MM.1S (cell line): ENCODE data around the gene CRTAP.
"Not testable (repeated sequence)": the region's sequence is repeated elsewhere in the genome, so short reads cannot be mapped to it uniquely, and the experiment has no call there.

ENCODE experiments used
- DNase-seq: peaks from one replicate; pipeline ENCODE4 v3.0.0-alpha.2; 2015
- H2AFZ ChIP-seq: fragments of 300-600 bp; sonication (generic); 2 replicates; pipeline ENCODE4 v1.6.0; 2016; ENCODE audit warnings: antibody characterized with exemption, low read length
- H3F3A ChIP-seq: fragments of 300-600 bp; sonication (generic); 2 replicates; pipeline ENCODE4 v1.6.1; 2016; ENCODE audit warnings: mild to moderate bottlenecking, antibody characterized with exemption, low read length, moderate library complexity, mixed read lengths; ENCODE audit not compliant: insufficient read depth
- H3K27ac ChIP-seq: fragments of 300-600 bp; sonication (generic); 2 replicates; pipeline ENCODE4 v1.5.1; 2016; ENCODE audit warnings: mild to moderate bottlenecking, low read length
- H3K27me3 ChIP-seq: fragments of 300-600 bp; sonication (generic); replicated peaks from 2 replicates; pipeline ENCODE4 v1.6.0; 2016; ENCODE audit warnings: low read length; ENCODE audit not compliant: insufficient read depth
- H3K36me3 ChIP-seq: fragments of 300-600 bp; sonication (generic); replicated peaks from 2 replicates; pipeline ENCODE4 v1.6.1; 2016; ENCODE audit warnings: mild to moderate bottlenecking, low read length, mixed read lengths; ENCODE audit not compliant: insufficient read depth
- H3K4me1 ChIP-seq: fragments of 300-600 bp; sonication (generic); 2 replicates; pipeline ENCODE4 v1.6.1; 2016; ENCODE audit warnings: low read length, mixed read lengths
- H3K4me2 ChIP-seq: fragments of 300-600 bp; sonication (generic); 2 replicates; pipeline ENCODE4 v1.6.0; 2016; ENCODE audit warnings: low read depth, low read length
- H3K4me3 ChIP-seq: fragments of 300-600 bp; sonication (generic); 2 replicates; pipeline ENCODE4 v1.5.1; 2016; ENCODE audit warnings: low read length, mixed read lengths
- H3K79me2 ChIP-seq: fragments of 300-600 bp; sonication (generic); 2 replicates; pipeline ENCODE4 v1.6.1; 2016; ENCODE audit warnings: mixed run types, low read length, mixed read lengths
- H3K9ac ChIP-seq: fragments of 300-600 bp; sonication (generic); 2 replicates; pipeline ENCODE4 v1.6.1; 2016; ENCODE audit warnings: low read length, mixed read lengths
- H3K9me2 ChIP-seq: fragments of 300-600 bp; sonication (generic); replicated peaks from 2 replicates; pipeline ENCODE4 v1.6.1; 2016; ENCODE audit warnings: mild to moderate bottlenecking, low read length, mixed read lengths; ENCODE audit not compliant: insufficient read depth
- H3K9me3 ChIP-seq: fragments of 300-600 bp; sonication (generic); replicated peaks from 2 replicates; pipeline ENCODE4 v1.6.1; 2016; ENCODE audit warnings: mild to moderate bottlenecking, low read length, mixed read lengths; ENCODE audit not compliant: insufficient read depth
- H4K20me1 ChIP-seq: fragments of 300-600 bp; sonication (generic); 2 replicates; pipeline ENCODE4 v1.6.1; 2016; ENCODE audit warnings: mild to moderate bottlenecking, low read length, moderate library complexity, mixed read lengths; ENCODE audit not compliant: insufficient read depth
- EZH2 ChIP-seq: fragments of 300-600 bp; sonication (generic); optimal IDR thresholded peaks from 2 replicates; pipeline ENCODE3; 2017; ENCODE audit warnings: low read depth, mild to moderate bottlenecking, antibody characterized with exemption, low read length, mixed read lengths
- EZH2phosphoT487 ChIP-seq: fragments of 300-600 bp; sonication (generic); IDR thresholded peaks from 2 replicates; pipeline ENCODE4 v1.6.1; 2018; ENCODE audit warnings: antibody characterized with exemption, low read length
- TF ChIP-seq, protein P1 (sequence below): fragments of 300-600 bp; sonication (generic); IDR thresholded peaks from 2 replicates; pipeline ENCODE4 v1.5.1; 2016; ENCODE audit warnings: antibody characterized with exemption, low read length, mixed read lengths

The CRTAP gene

GRCh38 chr3:33134026-33134625 is 20.3 kb downstream of the CRTAP start:
- Histone ChIP-seq H3K36me3 (0 out of 2 replicates have a peak, but pooled peaks cover 3% of the 10 kb centered on the region), H3K27ac (peak overlapping the region; percentile 47; the same call in 1 of the 2 replicates), H3K4me3 (peak overlapping the region; percentile 6; the same call in 1 of the 2 replicates), H3K79me2 (no peaks in the 10 kb centered on the region), H2AFZ (peak overlapping the region; percentile 73), H3K4me1 (peaks cover 25% of the 10 kb centered on the region), H3K9me2 (no peaks in the 10 kb centered on the region), H3K4me2 (peak overlapping the region; percentile 57), H4K20me1 (no peaks in the 10 kb centered on the region), H3K9me3 (no peaks in the 10 kb centered on the region), H3K9ac (peak overlapping the region; percentile 23; the same call in 1 of the 2 replicates), H3K27me3 (no peaks in the 10 kb centered on the region), H3F3A (peaks cover 14% of the 10 kb centered on the region)
- TF ChIP-seq EZH2 (no peak), EZH2phosphoT487 (no peak)
- TF ChIP-seq, protein P1, sequence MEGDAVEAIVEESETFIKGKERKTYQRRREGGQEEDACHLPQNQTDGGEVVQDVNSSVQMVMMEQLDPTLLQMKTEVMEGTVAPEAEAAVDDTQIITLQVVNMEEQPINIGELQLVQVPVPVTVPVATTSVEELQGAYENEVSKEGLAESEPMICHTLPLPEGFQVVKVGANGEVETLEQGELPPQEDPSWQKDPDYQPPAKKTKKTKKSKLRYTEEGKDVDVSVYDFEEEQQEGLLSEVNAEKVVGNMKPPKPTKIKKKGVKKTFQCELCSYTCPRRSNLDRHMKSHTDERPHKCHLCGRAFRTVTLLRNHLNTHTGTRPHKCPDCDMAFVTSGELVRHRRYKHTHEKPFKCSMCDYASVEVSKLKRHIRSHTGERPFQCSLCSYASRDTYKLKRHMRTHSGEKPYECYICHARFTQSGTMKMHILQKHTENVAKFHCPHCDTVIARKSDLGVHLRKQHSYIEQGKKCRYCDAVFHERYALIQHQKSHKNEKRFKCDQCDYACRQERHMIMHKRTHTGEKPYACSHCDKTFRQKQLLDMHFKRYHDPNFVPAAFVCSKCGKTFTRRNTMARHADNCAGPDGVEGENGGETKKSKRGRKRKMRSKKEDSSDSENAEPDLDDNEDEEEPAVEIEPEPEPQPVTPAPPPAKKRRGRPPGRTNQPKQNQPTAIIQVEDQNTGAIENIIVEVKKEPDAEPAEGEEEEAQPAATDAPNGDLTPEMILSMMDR = no peak
- DNase-seq = peak; percentile 56

GRCh38 chr3:33137691-33138090 is 23.9 kb downstream of the CRTAP start:
- Histone ChIP-seq H2AFZ (no peak overlapping the region), H3K4me1 (peaks cover 29% of the 10 kb centered on the region), H3K4me2 (no peak overlapping the region), H3K36me3 (0 out of 2 replicates have a peak, but pooled peaks cover 3% of the 10 kb centered on the region), H3K9me2 (no peaks in the 10 kb centered on the region), H3K27ac (no peak overlapping the region), H3K9ac (no peak overlapping the region), H3K4me3 (no peak overlapping the region), H3K79me2 (no peaks in the 10 kb centered on the region), H3K27me3 (no peaks in the 10 kb centered on the region), H3F3A (peaks cover 14% of the 10 kb centered on the region), H4K20me1 (no peaks in the 10 kb centered on the region), H3K9me3 (no peaks in the 10 kb centered on the region)
- TF ChIP-seq, protein P1 = no peak
- TF ChIP-seq EZH2phosphoT487 = no peak
- TF ChIP-seq EZH2 = no peak
- no peak for DNase-seq

GRCh38 chr3:33139006-33139623 is 25.3 kb downstream of the CRTAP start:
- not testable (repeated sequence) for H4K20me1 ChIP-seq, H3K9me2 ChIP-seq, H3K36me3 ChIP-seq, H3K9me3 ChIP-seq, H3K79me2 ChIP-seq, H3F3A ChIP-seq, H3K27me3 ChIP-seq
- H3K4me3 ChIP-seq = peak overlapping the region; percentile 46
- H3K9ac ChIP-seq = peak overlapping the region; percentile 38; the same call in 1 of the 2 replicates
- H3K4me2 ChIP-seq = peak overlapping the region; percentile 77; the same call in 1 of the 2 replicates
- peak overlapping the region; percentile 80 for H3K27ac ChIP-seq
- DNase-seq = peak; percentile 68
- peak overlapping the region; percentile 41 for H2AFZ ChIP-seq
- peaks cover 22% of the 10 kb centered on the region for H3K4me1 ChIP-seq

GRCh38 chr3:33139996-33140395 is 26.2 kb downstream of the CRTAP start:
- Histone ChIP-seq H3K9me2 (no peaks in the 10 kb centered on the region), H3K36me3 (no peaks in the 10 kb centered on the region), H3K4me3 (no peak overlapping the region), H2AFZ (no peak overlapping the region), H3K9ac (no peak overlapping the region), H3K27me3 (no peaks in the 10 kb centered on the region), H3K79me2 (no peaks in the 10 kb centered on the region), H3K27ac (no peak overlapping the region), H3F3A (peaks cover 3% of the 10 kb centered on the region; the same call in 1 of the 2 replicates), H4K20me1 (no peaks in the 10 kb centered on the region), H3K9me3 (no peaks in the 10 kb centered on the region), H3K4me1 (peaks cover 13% of the 10 kb centered on the region), H3K4me2 (no peak overlapping the region)
- TF ChIP-seq EZH2 (no peak), EZH2phosphoT487 (no peak)
- TF ChIP-seq, protein P1 = no peak
- no peak for DNase-seq
